HK-2 (cell line): ENCODE data around the gene MAP4K5.
"Not testable (repeated sequence)": the region's sequence is repeated elsewhere in the genome, so short reads cannot be mapped to it uniquely, and the experiment has no call there.

ENCODE experiments used
- DNase-seq: peaks from one replicate; pipeline ENCODE4 v3.0.0-alpha.2; 2018; ENCODE audit not compliant: unreplicated experiment

Gene MAP4K5

GRCh38 chr14:50532502-50533240, at the start of gene MAP4K5:
Gene MAP4K5 (minus strand): TSS chr14:50532569. CDS start chr14:50532049, 520 bp downstream.
- peak; percentile 92 for DNase-seq

- DNase-seq: no peak
These were observed 46.1 kb upstream of the MAP4K5 start for GRCh38 chr14:50578433-50578832.

- no peak for DNase-seq
These were observed 45.6 kb upstream of the MAP4K5 start for GRCh38 chr14:50577982-50578381.

- DNase-seq: no peak
These were observed 43.4 kb upstream of the MAP4K5 start for GRCh38 chr14:50575769-50576168.

GRCh38 chr14:50573862-50574261, 41.5 kb upstream of the MAP4K5 start:
- DNase-seq: no peak

DNA sequence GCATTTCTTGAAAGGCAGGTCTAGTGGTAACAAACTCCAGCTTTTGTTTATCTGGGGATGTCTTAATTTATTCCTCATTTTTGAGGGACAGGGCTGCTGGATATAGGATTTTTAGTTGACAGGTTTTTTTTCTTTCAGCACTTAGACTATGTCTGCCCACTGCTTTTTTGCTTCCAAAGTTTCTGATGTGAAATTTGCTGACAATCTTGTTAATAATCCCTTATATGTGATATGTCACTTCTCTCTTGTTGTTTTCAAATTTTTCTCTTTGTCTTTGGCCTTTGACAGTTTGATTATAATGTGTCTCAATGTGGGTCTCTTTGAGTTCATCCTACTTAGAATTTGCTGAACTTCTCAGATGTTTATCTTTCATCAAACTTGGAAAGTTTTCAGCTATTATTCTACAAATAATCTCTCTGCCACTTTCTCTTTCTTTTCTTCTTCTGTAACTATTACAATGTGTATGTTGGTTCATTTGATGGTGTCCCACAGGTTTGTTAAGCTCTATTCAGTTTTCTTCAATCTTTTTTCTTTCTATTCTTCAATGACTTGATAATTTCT, 37.4 kb upstream of the MAP4K5 start:
- no peak for DNase-seq

- no peak for DNase-seq
These were observed 30.5 kb upstream of the MAP4K5 start for GRCh38 chr14:50562841-50563240.

GRCh38 chr14:50560931-50561285, 28.5 kb upstream of the MAP4K5 start:
- DNase-seq: peak; percentile 58

- peak; percentile 71 for DNase-seq
These were observed 27.9 kb upstream of the MAP4K5 start, which contains the start of gene ATL1 for GRCh38 chr14:50559990-50560930. Gene ATL1 (plus strand): TSS chr14:50560145. CDS start chr14:50560266, 121 bp downstream.

GRCh38 chr14:50552796-50553195, 20.4 kb upstream of the MAP4K5 start:
- not testable (repeated sequence) for DNase-seq

DNA sequence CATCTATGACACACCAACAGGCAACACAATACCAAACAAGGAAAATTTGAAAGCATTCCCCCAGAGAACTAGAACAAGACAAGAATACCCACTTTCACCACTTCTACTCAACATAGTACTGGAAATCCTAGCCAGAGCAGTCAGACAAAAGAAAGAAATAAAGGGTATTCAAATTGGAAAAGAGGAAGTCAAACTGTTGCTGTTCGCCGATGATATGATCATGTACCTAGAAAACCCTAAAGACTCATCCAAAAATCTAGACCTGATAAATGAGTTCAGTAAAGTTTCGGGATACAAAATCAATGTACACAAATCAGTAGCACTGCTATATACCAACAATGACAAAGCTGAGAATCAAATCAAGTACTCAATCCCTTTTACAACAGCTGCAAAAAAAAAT, 19.5 kb upstream of the MAP4K5 start:
- DNase-seq: no peak

GRCh38 chr14:50550294-50550693, 17.9 kb upstream of the MAP4K5 start:
- DNase-seq: no peak

GRCh38 chr14:50545618-50546017, 13.2 kb upstream of the MAP4K5 start:
- no peak for DNase-seq

DNA sequence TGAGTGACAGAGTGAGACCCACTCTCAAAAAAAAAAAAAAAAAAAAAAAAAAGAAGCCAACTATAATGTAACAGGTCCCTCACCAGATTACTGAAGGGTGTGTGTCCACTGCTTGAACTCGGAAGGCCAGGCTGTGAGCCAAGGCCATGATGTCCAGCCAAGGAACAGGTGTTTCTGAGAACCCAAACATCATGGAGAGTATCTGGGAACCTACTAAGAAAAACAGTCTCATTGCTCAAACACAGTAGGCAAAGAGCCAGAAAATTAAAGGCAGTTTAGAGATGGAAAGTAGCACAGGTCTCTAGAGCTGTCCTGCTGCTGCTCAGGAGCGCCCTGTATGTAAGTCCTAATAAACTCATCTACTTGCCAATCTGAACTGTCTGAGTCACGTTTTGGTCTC, 12.5 kb upstream of the MAP4K5 start:
- DNase-seq: no peak

- no peak for DNase-seq
These were observed 10.6 kb upstream of the MAP4K5 start for GRCh38 chr14:50542941-50543418.

- no peak for DNase-seq
These were observed 8.8 kb upstream of the MAP4K5 start for GRCh38 chr14:50541159-50541567.

DNA sequence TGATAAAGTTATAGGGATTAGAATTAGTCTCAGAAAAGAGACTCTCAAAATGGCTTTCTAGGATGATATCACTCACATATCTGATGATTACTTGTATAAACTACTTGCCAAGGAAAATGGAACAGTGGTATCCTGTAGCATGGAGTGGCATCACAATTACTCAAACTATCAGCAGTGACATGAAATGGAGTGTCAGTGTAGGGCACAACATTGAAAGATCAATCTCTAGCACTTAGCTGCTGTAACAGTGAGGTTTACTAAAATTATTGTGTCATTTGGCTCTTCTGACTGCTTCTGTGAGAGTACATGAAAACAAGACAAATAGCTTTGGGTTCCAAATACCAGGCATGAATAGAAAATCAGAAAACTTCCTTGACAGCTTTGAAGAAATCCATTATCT, 6.7 kb upstream of the MAP4K5 start:
- DNase-seq: no peak

- not testable (repeated sequence) for DNase-seq
These were observed 5.7 kb upstream of the MAP4K5 start for GRCh38 chr14:50538034-50538433.

DNA sequence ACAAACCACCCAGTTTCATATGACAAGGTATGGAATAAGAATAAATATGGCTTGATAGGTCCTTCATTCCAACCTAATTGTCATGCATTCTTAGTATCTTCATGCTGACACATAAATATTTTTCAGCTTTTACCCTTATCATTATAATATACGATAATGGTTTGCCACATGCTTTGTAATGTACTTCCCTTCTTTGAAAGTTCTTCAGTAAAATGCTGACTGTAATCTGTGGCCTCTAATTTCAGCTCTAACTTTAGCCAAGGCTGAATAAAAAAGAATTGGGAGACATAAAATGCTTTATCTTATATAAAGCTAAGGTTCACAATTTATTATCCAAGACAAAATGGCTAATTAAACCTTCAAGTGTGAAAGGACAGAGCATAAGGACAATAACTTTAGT, 2.6 kb upstream of the MAP4K5 start:
- DNase-seq: no peak

DNA sequence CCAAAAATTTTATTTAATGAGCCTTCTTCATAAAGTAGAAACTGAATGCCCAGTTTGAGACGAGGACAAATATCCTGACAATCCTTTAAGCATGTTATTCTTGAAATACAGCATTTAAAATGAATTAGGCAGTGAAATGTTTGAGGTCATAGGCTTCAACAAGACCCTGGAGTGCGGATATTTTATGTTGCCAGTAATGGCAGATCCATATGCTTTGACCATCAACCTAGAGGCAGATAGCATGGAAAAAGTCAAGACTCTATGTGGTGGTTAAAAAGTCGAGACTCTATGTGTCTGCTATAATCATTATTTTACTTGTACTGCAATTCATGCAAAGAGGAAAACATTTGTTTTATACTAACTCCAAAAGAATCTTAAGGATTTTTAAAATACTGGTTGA, 2.0 kb upstream of the MAP4K5 start:
- DNase-seq: no peak

DNA sequence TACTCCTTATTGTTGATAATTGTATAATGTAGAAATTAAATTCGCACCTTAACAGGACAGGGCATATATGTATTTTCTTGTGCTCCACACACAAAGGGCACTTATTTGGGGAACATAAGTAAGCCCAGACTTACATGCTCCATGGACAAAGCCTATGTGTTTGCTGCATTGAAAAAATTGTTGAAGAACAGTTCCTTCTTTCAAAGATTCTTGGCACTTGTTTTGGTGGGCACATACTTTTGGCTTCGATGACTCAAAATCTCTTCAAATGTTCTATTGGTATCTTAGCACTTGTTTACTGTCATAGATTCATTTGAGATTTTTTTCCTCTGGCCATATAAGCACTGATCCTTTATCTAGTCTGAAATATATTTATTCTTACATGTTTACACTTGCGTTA, 1.4 kb upstream of the MAP4K5 start:
- no peak for DNase-seq

DNA sequence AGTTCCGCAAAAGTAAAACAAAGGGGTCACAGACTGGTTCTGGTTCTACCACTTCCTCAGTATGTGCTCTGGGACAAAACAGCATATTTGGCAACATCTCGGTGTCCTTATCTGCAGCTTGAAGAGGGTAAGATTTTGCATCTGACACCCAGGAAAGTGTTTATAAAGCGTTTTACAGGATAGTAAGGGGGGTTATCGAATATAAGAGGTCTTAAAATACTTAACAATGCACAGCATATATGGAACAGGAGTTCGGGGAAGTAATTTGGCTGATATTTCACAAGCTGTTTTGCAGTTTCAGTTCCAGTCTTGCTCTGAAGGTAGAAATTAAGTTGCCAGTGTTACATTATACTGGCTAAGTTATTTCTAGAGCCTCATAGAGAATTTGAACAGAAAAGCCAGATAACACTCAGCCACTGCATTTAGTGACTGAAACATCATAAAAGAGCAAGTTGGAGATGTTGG, 904 bp upstream of the MAP4K5 start:
- DNase-seq: no peak
